Left colon (tissue), 2 donors: ENCODE results near the gene TET3. TPM values are rescaled to one million over a fixed set of nuclear protein-coding genes. Genes with fewer than 3 reads are reported as not detected.

Source experiments
- ATAC-seq: fragments of 200-7000 bp; cut with Tn5 transposase; one replicate; pipeline ENCODE4 v1.9.1; 2020; ENCODE audit warnings: mild to moderate bottlenecking, moderate library complexity
- DNase-seq, 2 donors: peaks; one replicate each; pipeline ENCODE4 v3.0.0-alpha.2; 2020
- intact Hi-C, 2 donors: fragments of 100-400 bp; cut with DNase I in 1 of 2; cut with micrococcal nuclease in 1 of 2; formaldehyde crosslinking; loops; one replicate each; pipeline versions ENCODE4 v1.11.2 to v1.14.0; 2022; cut with DNase I, micrococcal nuclease
- total RNA-seq, 2 donors: library from RNA; stranded (reverse); fragmentation: NEBNext Ultra II Directional; extraction: Animal tissue kit (Norgen Biotek cat#: 25700); gene quantifications; one replicate each; pipeline ENCODE4 v1.2.1, GENCODE V29; 2021
- donor health status: DM: no; HTN: no; CAD: no.
- donor health status: DM: yes; HTN: yes; CAD: no.

Gene TET3
- total RNA-seq, 2 donors from 2014 or later: 21.0 to 29.4 TPM

DNA sequence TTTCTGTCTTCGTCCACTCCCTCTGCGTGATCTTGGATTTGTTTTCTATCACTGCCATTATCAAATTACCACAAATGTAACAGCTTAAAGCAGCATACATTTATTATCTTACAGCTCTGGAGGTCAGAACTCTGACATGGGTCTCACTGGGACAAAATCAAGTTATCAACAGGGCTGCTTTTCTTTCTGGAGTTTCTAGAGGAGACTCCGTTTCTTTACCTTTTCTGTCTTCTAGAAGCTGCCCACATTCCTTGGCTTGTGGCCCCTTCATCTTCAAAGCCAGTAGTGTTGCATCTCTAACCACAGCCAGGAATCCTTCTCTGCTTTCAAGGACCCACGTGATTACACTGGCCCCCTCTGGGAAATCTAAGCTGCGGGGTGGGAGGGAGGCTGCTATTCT, 21.9 kb upstream of the TET3 start:
- no peak for ATAC-seq
- intact Hi-C loops: no loop called here
- DNase-seq: no peak

GRCh38 chr2:73963385-73964120, 21.2 kb upstream of the TET3 start:
- DNase-seq (no peak), ATAC-seq (no peak)
- intact Hi-C loops: no loop called here

- ATAC-seq (no peak), DNase-seq (no peak)
- intact Hi-C loops: no loop called here
Measured at GRCh38 chr2:73964223-73964622, 20.5 kb upstream of the TET3 start.

- intact Hi-C loops: no loop called here
- no peak for ATAC-seq
- DNase-seq: no peak
Measured at GRCh38 chr2:73965053-73965452, 19.7 kb upstream of the TET3 start.

DNA sequence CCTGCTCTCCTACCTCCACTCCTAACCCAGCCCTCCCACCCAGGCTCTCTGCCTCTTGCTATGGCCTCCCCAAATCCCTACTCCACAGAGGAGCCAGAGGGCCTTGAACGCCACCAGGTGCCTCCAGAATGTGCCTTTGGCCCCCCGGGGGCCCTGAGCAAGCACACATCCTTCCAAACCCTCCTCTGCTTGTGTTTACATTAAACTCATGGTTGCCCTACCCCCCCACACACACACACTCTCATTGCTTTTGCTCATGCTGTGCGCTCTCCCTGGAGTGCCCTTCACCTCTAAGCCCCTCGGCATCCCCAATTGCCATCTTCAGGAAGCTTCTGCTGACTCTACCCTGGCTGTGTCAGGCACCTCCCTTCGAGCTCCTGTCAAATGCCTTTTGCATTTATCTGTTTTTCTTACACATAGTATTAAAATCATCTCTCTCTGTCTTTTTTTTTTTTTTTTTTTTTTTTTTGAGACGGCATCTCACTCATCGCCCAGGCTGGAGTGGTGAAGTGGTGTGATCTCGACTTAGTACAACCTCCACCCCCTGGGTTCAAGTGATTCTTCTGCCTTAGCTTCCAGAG, 16.3 kb upstream of the TET3 start:
- ATAC-seq: no peak
- DNase-seq: no peak
- intact Hi-C loops: no loop called here

DNA sequence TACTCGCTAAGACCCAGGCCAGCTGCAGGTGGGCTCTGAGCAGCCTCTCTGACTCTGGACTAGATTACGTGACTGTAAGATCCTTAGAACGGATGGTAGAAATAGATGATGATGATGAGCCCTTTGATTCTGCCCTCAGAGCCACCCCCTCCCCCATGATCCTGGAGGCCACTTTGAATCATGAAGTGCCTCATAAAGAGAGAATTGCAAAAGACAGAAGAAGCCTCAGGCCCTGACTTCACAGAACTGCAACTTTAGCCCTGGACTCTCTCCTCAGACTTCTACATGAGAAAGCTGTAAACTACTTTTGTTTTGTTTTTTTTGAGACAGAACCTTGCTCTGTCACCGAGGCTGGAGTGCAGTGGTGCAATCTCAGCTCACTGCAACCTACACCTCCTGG, 15.4 kb upstream of the TET3 start:
- ATAC-seq: no peak
- intact Hi-C loops: no loop called here

GRCh38 chr2:73970141-73970803, 14.4 kb upstream of the TET3 start:
- no peak for ATAC-seq
- intact Hi-C loops: no loop called here

More for the DNA sequence above, 15.4 kb upstream of the TET3 start:
- DNase-seq: no peak

DNA sequence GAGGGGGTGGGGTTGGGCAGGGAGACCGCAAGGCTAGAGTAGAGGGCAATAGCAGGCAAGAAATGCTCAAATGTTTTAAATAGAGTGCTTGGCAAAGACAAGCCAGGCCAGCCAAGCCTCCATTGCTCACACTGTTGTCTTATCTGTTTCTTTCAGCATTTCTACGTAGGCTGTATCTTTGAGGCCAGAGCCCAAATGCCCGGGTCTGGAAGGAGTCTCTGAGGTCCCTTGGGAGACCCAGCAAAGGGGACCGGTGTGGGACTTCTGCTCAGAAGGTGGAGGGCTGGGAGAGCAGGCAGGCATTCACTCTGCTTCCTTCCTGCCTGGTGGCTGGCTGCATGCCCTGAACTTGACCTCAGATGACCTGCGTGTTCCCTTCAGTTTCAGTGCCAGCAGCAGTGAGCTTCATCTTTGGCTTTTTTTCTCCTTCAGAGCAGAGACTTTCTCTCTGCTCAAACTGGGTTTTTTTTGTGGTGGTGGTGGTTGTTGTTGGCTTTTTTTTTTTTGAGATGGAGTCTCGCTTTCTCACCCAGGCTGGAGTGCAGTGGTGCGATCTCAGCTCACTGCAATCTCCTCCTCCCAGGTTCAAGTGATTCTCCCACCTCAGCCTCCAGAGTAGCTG, 13.7 kb upstream of the TET3 start:
- intact Hi-C loops: no loop called here
- DNase-seq (peak; percentile 80 to 82), ATAC-seq (peak; percentile 88)

More at GRCh38 chr2:73970141-73970803, 14.4 kb upstream of the TET3 start:
- no peak for DNase-seq

- intact Hi-C loops: no loop called here
- ATAC-seq (peak; percentile 53), DNase-seq (no peak)
Measured at GRCh38 chr2:73971722-73972121, 13.0 kb upstream of the TET3 start.

- intact Hi-C loops: no loop called here
- ATAC-seq: peak; percentile 15
Measured at GRCh38 chr2:73972846-73973245, 11.9 kb upstream of the TET3 start.

DNA sequence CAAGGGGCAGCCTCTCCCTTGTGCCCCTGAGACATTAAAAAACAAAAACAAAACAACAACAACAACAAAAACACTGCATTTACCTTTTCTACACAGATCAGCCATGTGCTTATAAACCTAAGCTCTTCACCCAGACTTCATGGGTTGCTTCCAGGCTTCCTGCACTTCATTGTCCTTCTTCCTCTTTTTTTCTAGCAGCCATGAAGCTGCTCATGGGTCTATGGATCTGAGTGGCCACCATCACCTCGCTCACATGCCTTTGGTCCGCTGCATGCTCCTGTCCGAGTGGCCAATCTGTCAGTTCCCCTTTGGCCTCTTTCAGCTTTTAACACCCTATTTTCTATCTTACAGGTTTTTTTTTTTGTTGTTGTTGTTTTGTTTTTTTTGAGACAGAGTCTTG, 9.0 kb upstream of the TET3 start:
- ATAC-seq: no peak
- intact Hi-C loops: no loop called here
- no peak for DNase-seq

More at GRCh38 chr2:73972846-73973245, 11.9 kb upstream of the TET3 start:
- no peak for DNase-seq

GRCh38 chr2:73976803-73977202, 7.9 kb upstream of the TET3 start:
- DNase-seq: no peak
- no peak for ATAC-seq
- intact Hi-C loops: no loop called here

- no peak for DNase-seq
- intact Hi-C loops: no loop called here
- ATAC-seq: no peak
Measured at GRCh38 chr2:73977466-73977865, 7.2 kb upstream of the TET3 start.

DNA sequence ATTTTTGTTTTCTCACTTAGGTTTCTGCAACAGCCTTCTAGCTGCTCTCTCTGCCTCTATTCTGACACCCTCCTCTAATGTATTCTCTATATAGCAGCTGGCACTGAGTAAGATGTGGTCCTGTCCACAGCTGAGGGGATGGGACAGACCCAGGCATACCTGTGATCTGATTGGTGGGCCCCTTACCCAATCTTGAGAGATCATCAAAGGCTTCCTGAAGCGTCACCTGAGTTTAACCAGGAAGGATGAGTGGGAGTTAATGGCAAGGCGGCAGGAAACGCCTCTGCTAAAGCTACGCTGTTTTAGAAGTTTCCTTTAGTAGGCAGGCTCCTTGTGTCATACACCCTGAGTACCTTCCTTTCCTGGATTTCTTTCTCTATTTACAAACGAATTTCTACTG, 5.7 kb upstream of the TET3 start:
- ATAC-seq (no peak), DNase-seq (no peak)
- intact Hi-C loops: no loop called here

GRCh38 chr2:73979686-73980085, 5.0 kb upstream of the TET3 start:
- ATAC-seq (no peak), DNase-seq (no peak)
- intact Hi-C loops: loop anchor here in 1 of 2 donors (5.0 kb wide), 1 partner anchor 52 kb away; the partner anchor contains the start of gene DGUOK

DNA sequence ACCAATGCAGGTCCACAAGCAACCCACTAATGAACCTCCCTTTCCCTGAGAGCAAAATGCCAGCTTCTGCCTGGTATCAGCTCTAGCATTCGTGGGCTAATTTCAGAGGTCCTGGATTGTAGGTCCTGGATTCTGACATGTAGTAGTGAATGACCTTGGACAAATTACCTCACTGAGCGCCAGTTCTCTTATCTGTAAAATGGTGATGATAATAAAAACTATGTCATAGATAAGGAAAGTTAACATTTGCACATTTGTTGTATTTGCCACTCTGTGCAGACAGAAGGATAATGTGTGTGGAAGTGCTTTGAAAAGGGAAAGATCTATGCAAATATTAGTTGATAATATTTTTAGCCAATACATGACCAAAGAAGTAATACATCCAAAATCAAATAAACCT, 4.1 kb upstream of the TET3 start:
- DNase-seq (no peak), ATAC-seq (peak; percentile 10)
- intact Hi-C loops: loop anchor here in 1 of 2 donors (5.0 kb wide), 1 partner anchor 53 kb away; the partner anchor contains the start of gene DGUOK

- ATAC-seq (peak; percentile 14), DNase-seq (peak; percentile 64 to 74)
- intact Hi-C loops: loop anchor here in 1 of 2 donors (5.0 kb wide), 1 partner anchor 54 kb away; the partner anchor contains the start of gene DGUOK
Measured at GRCh38 chr2:73981081-73982001, 3.4 kb upstream of the TET3 start.

GRCh38 chr2:73982140-73982617, 2.5 kb upstream of the TET3 start:
- DNase-seq (peak; percentile 45 to 53), ATAC-seq (peak; percentile 6)
- intact Hi-C loops: loop anchor here in 1 of 2 donors (5.0 kb wide), 1 partner anchor 55 kb away; the partner anchor contains the start of gene DGUOK
